ENCODE data around the gene RCAN3.

DNA sequence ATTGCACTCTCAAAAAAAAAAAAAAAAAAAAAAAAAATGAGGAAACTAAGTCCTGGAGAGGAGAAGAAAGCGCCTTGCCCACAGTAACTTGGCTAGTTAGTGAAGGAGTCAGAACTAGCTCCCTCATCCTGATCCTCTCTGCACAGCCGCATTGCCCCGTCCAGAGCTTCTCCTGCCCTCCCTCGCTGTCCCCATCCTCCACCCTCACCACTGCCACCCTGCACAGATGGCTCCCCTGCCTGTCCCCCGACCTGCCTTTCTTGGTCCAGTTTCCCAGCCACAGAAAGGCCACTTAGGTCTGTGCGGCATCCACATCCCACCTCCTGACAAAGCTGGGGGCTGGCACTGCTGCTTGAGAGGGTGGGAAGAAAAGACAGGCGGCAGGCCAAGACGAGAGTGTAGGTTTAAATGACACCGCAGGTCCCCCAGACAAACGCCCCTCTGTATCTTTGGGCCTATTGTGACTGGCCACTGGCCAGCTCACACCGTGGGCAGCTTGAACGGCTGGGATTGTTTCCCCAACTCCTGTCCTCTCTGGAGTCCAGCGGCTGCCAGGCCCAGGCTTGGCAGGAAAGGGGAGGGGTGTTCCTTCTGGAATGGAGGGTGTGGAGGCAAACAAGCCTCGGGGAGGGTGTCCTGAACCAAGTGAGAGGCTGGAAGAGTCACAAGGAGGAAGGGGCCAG is 73.4 kb downstream of the RCAN3 start:
- TF ChIP-seq, protein P1, sequence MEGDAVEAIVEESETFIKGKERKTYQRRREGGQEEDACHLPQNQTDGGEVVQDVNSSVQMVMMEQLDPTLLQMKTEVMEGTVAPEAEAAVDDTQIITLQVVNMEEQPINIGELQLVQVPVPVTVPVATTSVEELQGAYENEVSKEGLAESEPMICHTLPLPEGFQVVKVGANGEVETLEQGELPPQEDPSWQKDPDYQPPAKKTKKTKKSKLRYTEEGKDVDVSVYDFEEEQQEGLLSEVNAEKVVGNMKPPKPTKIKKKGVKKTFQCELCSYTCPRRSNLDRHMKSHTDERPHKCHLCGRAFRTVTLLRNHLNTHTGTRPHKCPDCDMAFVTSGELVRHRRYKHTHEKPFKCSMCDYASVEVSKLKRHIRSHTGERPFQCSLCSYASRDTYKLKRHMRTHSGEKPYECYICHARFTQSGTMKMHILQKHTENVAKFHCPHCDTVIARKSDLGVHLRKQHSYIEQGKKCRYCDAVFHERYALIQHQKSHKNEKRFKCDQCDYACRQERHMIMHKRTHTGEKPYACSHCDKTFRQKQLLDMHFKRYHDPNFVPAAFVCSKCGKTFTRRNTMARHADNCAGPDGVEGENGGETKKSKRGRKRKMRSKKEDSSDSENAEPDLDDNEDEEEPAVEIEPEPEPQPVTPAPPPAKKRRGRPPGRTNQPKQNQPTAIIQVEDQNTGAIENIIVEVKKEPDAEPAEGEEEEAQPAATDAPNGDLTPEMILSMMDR (conservative IDR thresholded peaks at IDR 0.05 in 1 of 2, IDR thresholded peaks at IDR 0.05 in 1 of 2; ENCODE audit: extremely low read depth in 1 of 2, insufficient read depth in 1 of 2, low read depth in 1 of 2, low read length in 2 of 2), result no peak
- no peak for TF ChIP-seq EZH2 (IDR thresholded peaks at IDR 0.05; ENCODE audit: borderline replicate concordance, low read length)
